Activated CD8-positive, alpha-beta memory T cell treated with anti-CD3 and anti-CD28 coated beads for 1 hour (primary cell): ENCODE results near the gene TWF2.

Experiments used
- DNase-seq, 2 donors: peaks; one replicate each; pipeline ENCODE4 v3.0.0-alpha.2; 2020; ENCODE audit warnings: low read depth in 1 of 2; ENCODE audit errors: extremely low read depth in 1 of 2

Gene TWF2

GRCh38 chr3:52184690-52185089 lies 54.3 kb downstream of the TWF2 start:
- DNase-seq, result no peak

GRCh38 chr3:52183786-52184445 lies 55.0 kb downstream of the TWF2 start:
- no peak for DNase-seq

GRCh38 chr3:52182691-52183090 lies 56.3 kb downstream of the TWF2 start:
- DNase-seq, result no peak

GRCh38 chr3:52182196-52182595 lies 56.8 kb downstream of the TWF2 start:
- DNase-seq, result no peak

- no peak for DNase-seq
Measured at GRCh38 chr3:52181543-52181942, 57.4 kb downstream of the TWF2 start.
